Heart right ventricle (tissue), 16 donors: Measurements from ENCODE around the gene PALS1. TPM values are rescaled to one million over a fixed set of nuclear protein-coding genes. Genes with fewer than 3 reads are reported as not detected.

ENCODE experiments used
- ATAC-seq, 8 donors: fragments of 200-7000 bp; cut with Tn5 transposase; one replicate each; pipeline ENCODE4 v1.9.1; 2020; ENCODE audit warnings: mild to moderate bottlenecking in 8 of 8, moderate library complexity in 8 of 8, moderate number of reproducible peaks in 1 of 8
- DNase-seq, 2 donors: peaks; one replicate each; pipeline ENCODE4 v3.0.0-alpha.2; 2020
- H3K27ac ChIP-seq, 10 donors: fragments of 200-600 bp; sonication (generic) in 2 of 10; one replicate each; pipeline versions ENCODE4 v1.5.0 to v1.8.0; 2020 to 2022; ENCODE audit warnings: mild to moderate bottlenecking in 3 of 10
- H3K27me3 ChIP-seq, 7 donors: fragments of 200-600 bp; one replicate each; pipeline ENCODE4 v1.8.0; 2021 to 2022; ENCODE audit warnings: mild to moderate bottlenecking in 2 of 7
- H3K36me3 ChIP-seq, 9 donors: fragments of 200-600 bp; sonication (generic) in 1 of 9; one replicate each; pipeline versions ENCODE4 v1.5.0 to v1.8.0; 2020 to 2022; ENCODE audit warnings: mild to moderate bottlenecking in 2 of 9
- H3K4me1 ChIP-seq, 9 donors: fragments of 200-600 bp; sonication (generic) in 1 of 9; one replicate each; pipeline versions ENCODE4 v1.5.0 to v1.8.0; 2020 to 2022; ENCODE audit warnings: mild to moderate bottlenecking in 4 of 9
- H3K4me3 ChIP-seq, 10 donors: fragments of 200-600 bp; sonication (generic) in 2 of 10; one replicate each; pipeline versions ENCODE4 v1.5.0 to v1.8.0; 2020 to 2022; ENCODE audit warnings: mild to moderate bottlenecking in 7 of 10, moderate library complexity in 2 of 10
- H3K9me3 ChIP-seq, 11 donors: fragments of 200-600 bp in 10 of 11; sonication (generic) in 2 of 11; one replicate each; pipeline versions ENCODE4 v1.5.0 to v1.8.0; 2013 to 2022; ENCODE audit warnings: mild to moderate bottlenecking in 2 of 11, control low read depth in 1 of 11, moderate library complexity in 1 of 11
- WGBS, 2 donors: extraction: QIAGEN DNeasy Blood & Tissue Kit; methylation state at CpG; one replicate each; pipeline ENCODE4 v1.1.7; 2013; ENCODE audit warnings: inconsistent platforms in 1 of 2; 5-methylcytosine and 5-hydroxymethylcytosine counted together
- intact Hi-C, 10 donors: fragments of 100-400 bp; cut with DNase I; formaldehyde crosslinking; loops; one replicate each; pipeline versions ENCODE4 v1.11.1 to v1.14.2; 2022
- polyA plus RNA-seq, 2 donors: library from polyadenylated mRNA; stranded (reverse); fragments of 200-250 nt; gene quantifications; one replicate each; pipeline ENCODE4 v1.2.3, GENCODE V29; 2013
- total RNA-seq, 10 donors: library from RNA; stranded (reverse); fragmentation: NEBNext Ultra II Directional in 3 of 10; extraction: Animal tissue kit (Norgen Biotek cat#: 25700) in 3 of 10; gene quantifications; one replicate each; pipeline versions ENCODE4 v1.2.1 to v1.2.4, GENCODE V29; 2021 to 2023
- TF ChIP-seq, protein P1 (sequence below), 9 donors: fragments of 200-600 bp; sonication (generic) in 2 of 9; IDR thresholded peaks; one replicate each; pipeline versions ENCODE4 v1.5.0 to v1.8.0; 2021 to 2022; ENCODE audit warnings: antibody characterized with exemption in 9 of 9, mild to moderate bottlenecking in 5 of 9, moderate library complexity in 1 of 9
- donor health status: Arrhythmogenic right ventricular cardiomyopathy.
- donor health status: ischemic (EF 13 %, LVEDD 7.1; RV severe dilation, severe dysfunction).
- donor health status: healthy with polysubstance abuse.
- donor health status: DM: no; HTN: yes; CAD: no.
- donor health status: DM: no; HTN: no; CAD: no.
- donor health status: ischemic (EF 25% LVEDD 6.9; RV normal size, moderate dysfunction).
- donor health status: ischemic (EF 25% LVEDD 5.7; RV mildly dilated, moderate dysfunction).
- donor health status: healthy.
- donor health status: DM: yes; HTN: yes; CAD: no.
- donor health status: Ischemic cardiomyopathy.
- donor health status: ischemic (EF 35%, LVEDD 5.7; RV mildly dilated, moderate dysfunction).
- donor health status: nonischemic (EF 11% LVEDD 7.7; RV severe dilation, severe dysfunction).
- donor health status: DM: yes; HTN: yes; CAD: no.
- donor health status: PGD.
- donor health status: ischemic (EF 29% LVEDD 5.4; RV normal size, mild dysfunction).
- donor health status: nonischemic (EF 23%, LVEDD 6.1; RV moderate dilation, normal function).

The PALS1 gene
- total and polyA plus RNA-seq, 12 donors: 4.0 to 19.9 (median 13.7) TPM

- Histone ChIP-seq H3K27me3 (no peaks in the 10 kb centered on the region), H3K9me3 (no peaks in the 10 kb centered on the region), H3K36me3 (no peaks in the 10 kb centered on the region), H3K27ac (peak overlapping the region; percentile 61 to 98 (median 95)), H3K4me3 (peak overlapping the region; percentile 65 to 97 (median 90)), H3K4me1 (peaks cover 0 to 22% (median 10%) of the 10 kb centered on the region in 9 donors)
- ATAC-seq (peak; percentile 96 to 100 (median 99)), DNase-seq (peak; percentile 95 to 97)
- intact Hi-C loops: loop anchor here in 4 of 10 donors (2.0 to 5.0 kb wide), 5 partner anchors 36 to 120 kb away; partner anchors contain the start of genes ATP6V1D (in 2 of the 4) and EIF2S1 (in 1 of the 4)
- TF ChIP-seq, protein P1, sequence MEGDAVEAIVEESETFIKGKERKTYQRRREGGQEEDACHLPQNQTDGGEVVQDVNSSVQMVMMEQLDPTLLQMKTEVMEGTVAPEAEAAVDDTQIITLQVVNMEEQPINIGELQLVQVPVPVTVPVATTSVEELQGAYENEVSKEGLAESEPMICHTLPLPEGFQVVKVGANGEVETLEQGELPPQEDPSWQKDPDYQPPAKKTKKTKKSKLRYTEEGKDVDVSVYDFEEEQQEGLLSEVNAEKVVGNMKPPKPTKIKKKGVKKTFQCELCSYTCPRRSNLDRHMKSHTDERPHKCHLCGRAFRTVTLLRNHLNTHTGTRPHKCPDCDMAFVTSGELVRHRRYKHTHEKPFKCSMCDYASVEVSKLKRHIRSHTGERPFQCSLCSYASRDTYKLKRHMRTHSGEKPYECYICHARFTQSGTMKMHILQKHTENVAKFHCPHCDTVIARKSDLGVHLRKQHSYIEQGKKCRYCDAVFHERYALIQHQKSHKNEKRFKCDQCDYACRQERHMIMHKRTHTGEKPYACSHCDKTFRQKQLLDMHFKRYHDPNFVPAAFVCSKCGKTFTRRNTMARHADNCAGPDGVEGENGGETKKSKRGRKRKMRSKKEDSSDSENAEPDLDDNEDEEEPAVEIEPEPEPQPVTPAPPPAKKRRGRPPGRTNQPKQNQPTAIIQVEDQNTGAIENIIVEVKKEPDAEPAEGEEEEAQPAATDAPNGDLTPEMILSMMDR (IDR thresholded peaks at IDR 0.05): no peak
- 0 to 1% methylated on average over 52 to 54 of the region's 54 CpGs for WGBS, 2 donors
Observed at GRCh38 chr14:67240978-67241410, 241 bp upstream of the PALS1 start.

DNA sequence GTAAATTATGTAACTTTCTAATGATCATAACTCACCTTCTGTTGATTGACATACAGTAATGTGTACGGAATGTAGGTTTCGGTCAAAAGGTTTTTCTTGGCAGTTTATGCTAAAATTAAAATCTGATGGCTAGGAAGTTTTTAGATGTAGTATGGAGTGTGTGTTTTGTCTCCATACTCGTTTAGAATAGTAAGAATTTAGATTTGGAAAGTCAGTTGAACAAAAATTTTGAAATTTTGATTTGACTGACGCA lies 859 bp downstream of the PALS1 start:
- ATAC-seq: no peak
- TF ChIP-seq, protein P1 (IDR thresholded peaks at IDR 0.05): no peak
- peak overlapping the region; percentile 65 to 97 (median 90) for H3K4me3 ChIP-seq
- no peaks in the 10 kb centered on the region for H3K36me3 ChIP-seq
- 6 to 12% methylated on average over 4 of the region's 4 CpGs for WGBS, 2 donors
- H3K4me1 ChIP-seq: peaks cover 0 to 22% (median 10%) of the 10 kb centered on the region in 9 donors
- intact Hi-C loops: loop anchor here in 3 of 10 donors (5.0 kb wide), 4 partner anchors 35 to 115 kb away; partner anchors contain the start of gene ATP6V1D (in 2 of the 3)
- H3K27ac ChIP-seq: peak overlapping the region in 9 of 10 donors; percentile 94 to 98 (median 95)
- no peak for DNase-seq
- no peaks in the 10 kb centered on the region for H3K9me3 ChIP-seq
- no peaks in the 10 kb centered on the region for H3K27me3 ChIP-seq

GRCh38 chr14:67245104-67245503 lies 3.9 kb downstream of the PALS1 start:
- 37 to 40% methylated on average over 1 of the region's 1 CpG for whole genome bisulfite sequencing, 2 donors
- Histone ChIP-seq H3K4me3 (no peak overlapping the region), H3K27ac (no peak overlapping the region), H3K4me1 (peaks cover 0 to 30% (median 11%) of the 10 kb centered on the region in 9 donors), H3K36me3 (no peaks in the 10 kb centered on the region), H3K27me3 (no peaks in the 10 kb centered on the region), H3K9me3 (no peaks in the 10 kb centered on the region)
- intact Hi-C loops: no loop called here
- DNase-seq (no peak), ATAC-seq (no peak)
- TF ChIP-seq, protein P1 (IDR thresholded peaks at IDR 0.05): no peak

DNA sequence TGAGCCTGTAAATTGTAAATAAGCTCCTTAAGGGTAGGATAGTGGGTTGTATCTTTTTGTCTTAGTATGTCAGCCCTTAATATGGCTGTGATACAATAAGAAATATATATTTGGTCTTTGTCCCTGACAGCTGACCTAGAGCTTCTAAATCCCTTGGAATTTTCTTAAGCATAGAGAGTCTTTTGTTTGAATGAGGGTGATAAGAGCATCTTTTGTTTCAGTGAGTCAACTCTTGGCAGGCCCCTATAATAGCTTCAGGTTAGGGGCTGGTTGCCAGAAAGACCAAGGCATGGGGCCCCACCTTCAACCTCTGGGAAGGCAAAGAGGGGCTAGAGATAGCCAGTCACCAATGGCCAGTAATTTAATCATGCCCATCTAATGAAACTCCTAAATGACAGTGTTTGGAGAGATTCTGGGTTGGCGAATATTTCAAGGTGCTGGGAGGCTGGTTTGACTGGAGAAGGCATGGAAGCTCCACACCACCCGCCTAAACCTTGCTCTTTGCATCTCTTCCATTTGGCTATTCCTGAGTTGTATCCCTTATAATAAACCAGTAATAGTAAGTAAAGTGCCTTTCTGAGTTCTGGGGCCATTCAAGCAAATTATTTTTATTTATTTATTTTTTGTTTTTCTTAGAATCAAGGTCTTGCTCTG lies 10.5 kb downstream of the PALS1 start:
- no peak overlapping the region for H3K27ac ChIP-seq

More for the DNA sequence above, 10.5 kb downstream of the PALS1 start:
- TF ChIP-seq, protein P1 (IDR thresholded peaks at IDR 0.05): no peak
- H3K9me3 ChIP-seq: no peaks in the 10 kb centered on the region
- no peak overlapping the region for H3K4me3 ChIP-seq
- H3K36me3 ChIP-seq: peaks cover 0 to 8% (median 0%) of the 10 kb centered on the region in 9 donors
- DNase-seq (no peak), ATAC-seq (no peak)
- H3K27me3 ChIP-seq: no peaks in the 10 kb centered on the region
- intact Hi-C loops: no loop called here
- H3K4me1 ChIP-seq: peaks cover 0 to 24% (median 11%) of the 10 kb centered on the region in 9 donors
- 64 to 99% methylated on average over 2 of the region's 2 CpGs for WGBS, 2 donors
